Activated gamma-delta T cell treated with anti-CD3 and anti-CD28 coated beads, Interleukin-2, amount 50 U/mL, for 16 hours (primary cell): Measurements from ENCODE around the gene CSTB.

Experiments used
- DNase-seq: peaks from one replicate; pipeline ENCODE4 v3.0.0-alpha.2; 2020; ENCODE audit warnings: low read depth

CSTB gene

DNA sequence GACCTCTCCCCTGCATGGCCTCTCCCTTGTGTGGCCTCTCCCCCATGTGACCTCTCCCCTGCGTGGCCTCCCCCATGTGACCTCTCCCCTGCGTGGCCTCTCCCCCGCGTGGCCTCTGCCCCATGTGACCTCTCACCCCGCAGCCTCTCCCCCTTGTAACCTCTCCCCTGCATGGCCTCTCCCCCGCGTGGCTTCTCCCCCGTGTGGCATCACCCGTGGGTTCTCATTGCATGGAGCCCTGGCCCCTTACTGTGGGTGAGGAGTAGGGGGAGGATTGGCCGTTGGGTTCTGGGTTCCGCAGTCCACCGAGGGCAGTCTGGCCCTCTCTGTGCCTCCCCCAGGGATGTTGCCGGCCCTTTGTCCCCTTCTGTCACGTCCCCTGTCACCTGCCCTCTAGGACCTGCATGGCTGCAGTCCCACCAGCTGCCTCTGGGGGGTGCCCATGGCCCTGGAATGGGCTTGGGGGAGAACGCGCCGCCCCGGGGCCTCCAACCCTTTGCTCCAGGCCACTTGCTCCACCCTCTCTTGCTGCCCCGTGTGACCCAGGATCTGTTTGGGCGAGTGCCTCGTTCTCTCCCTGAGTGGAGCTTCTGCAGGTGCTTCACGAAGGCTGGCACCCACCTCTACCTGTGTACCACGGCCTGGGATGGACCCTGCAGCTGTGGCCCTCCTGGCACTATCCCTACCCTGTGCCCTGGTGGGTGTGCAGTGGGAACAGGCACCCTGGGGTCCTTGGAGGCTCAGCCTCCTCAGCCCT is 34.6 kb upstream of the CSTB start:
- peak; percentile 81 for DNase-seq

DNA sequence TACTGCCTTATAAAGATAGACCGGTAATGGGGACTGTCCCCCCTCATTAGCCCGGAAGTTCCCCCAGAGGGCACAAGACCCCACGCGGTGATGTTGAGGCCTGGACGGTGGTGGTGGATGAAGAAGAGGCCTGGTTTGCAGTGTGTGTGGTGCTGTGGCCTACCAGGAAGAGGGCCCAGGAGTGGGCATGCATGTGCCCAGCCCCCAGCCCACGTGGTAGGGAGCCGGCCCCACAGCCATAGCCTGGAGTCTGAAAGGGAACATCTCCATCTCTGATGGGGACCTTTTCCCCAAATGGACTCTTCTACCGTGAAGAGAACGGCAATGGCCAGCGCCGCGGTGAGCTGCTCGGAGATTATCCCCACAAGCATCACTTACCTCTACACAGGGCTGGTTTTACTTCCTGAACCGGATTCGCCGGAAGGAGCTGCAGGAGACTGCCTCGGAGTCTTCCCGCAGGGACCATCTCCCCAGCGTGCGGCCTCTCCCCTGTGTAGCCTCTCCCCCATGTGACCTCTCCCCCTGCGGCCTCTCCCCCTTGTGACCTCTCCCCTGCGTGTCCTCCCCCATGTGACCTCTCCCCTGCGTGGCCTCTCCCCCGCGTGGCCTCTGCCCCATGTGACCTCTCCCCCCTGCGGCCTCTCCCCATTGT is 33.9 kb upstream of the CSTB start:
- DNase-seq, result no peak

DNA sequence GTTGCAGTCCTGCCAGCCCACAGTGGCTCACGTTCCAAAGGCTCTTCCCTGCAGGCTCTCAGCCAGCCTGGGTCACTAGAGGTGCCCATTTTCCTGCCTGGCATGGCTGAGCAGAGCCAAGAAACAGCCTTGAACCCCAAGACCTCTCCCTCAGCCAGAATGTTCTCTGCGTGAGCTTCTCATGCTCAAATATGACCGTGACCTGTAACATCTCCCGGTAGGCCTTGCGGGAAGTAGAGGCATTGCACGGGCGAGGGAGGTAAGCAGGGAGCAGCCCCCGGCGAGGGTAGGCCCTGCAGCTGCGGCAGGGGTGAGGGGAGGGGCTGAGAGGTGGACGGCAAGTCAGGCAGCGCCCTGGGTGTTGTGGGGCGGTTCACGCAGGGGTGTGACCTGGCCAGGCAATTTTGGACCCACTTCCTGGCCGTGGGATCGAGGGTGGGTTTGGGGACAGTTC is 33.3 kb upstream of the CSTB start:
- DNase-seq, result no peak

DNA sequence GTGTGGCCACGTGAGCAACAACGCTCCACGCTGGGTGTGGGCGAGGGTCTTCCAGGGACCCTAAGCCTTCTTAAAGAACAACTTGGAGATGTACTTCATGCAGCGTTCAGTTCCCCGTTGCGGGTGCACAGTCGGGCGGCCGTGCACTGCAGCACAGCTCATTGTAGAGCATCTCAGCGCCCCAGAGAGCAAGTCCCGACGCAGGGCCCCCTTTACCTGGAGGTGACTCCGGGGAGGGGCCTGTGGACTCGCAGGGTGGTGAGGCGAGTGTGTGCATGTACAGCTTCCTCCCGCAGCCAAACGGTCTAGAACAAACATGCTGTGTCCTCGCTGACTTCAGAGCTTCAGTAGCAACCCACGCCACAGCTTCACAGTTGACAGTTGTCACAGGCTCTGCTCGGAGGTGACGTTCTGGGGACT is 32.7 kb upstream of the CSTB start:
- DNase-seq, result no peak

DNA sequence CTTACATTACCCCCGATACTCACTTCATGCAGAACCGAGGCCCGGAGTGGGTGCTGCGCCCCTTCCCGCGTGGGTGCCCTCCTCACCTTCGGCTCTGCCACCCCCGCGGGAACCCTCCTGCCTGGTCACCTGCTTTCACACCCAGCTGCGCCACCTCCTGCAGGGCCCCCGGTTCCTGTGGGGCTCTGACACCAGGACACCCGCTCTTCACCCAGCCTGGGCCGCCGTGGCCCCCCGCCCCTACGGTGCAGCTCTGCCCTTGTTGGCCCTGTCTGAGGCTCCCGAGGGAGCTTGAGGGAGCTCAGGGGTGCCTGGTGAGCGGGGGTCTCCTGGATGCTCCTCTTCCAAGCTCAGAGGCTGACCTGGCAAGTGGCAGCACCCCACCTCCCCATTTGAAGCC is 32.3 kb upstream of the CSTB start:
- no peak for DNase-seq

DNA sequence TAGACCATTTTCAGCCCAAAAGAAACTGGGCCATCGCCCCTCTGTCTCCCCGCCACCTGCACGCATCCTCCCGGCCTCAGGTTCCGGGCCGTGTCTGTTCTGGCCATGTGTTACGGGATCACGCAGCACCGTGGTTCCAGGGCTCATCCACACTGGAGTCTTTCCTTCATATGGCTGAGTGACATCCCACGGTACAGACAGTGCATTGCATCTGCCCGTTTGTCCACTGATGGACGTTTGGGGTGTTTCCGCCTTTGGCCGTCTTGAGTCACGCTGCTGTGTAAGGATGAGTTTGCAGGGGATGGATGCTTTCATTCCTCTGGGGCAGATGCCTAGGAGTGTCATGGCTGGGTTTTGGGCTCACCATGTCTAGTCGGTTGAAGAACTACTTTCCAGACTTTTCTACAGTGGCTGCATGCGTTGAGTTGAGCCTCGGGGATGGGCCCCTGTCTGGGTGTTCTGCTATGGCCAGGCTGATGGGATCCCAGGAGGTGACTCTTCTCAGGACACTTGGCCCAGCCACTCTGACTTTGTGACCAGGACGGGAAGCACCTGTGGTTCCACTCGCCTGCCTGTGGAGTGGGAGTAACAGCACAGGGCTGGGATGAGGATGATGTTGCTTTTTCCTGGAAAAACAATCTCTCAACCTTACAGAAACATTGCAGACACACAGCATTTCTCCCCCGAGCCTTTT is 30.1 kb upstream of the CSTB start:
- DNase-seq, result no peak

DNA sequence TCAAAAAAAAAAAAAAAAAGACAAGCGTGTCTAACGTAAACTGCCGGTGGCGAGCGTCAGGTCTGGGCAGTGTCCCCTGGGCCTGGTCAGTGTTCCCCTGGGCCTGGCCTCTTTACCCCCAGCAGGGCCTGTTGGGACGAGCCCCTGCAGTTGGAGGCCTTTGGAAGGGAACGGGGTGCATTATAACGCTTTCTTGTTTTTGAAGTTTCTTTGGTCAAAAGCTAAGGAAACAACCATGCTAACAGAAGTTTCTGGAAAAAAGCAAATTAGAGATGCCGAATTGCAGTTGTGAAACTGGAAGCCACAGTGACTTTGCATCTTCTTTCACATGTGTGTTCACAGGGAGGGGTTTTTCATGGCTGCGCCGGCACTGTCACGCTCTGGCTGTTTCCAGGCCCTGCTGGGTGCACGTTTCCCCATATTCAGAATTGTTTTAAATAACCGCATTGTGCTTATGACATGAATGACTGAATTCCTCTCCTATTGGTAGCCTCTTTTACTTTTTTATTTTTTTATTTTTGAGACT is 29.2 kb upstream of the CSTB start:
- DNase-seq, result no peak

DNA sequence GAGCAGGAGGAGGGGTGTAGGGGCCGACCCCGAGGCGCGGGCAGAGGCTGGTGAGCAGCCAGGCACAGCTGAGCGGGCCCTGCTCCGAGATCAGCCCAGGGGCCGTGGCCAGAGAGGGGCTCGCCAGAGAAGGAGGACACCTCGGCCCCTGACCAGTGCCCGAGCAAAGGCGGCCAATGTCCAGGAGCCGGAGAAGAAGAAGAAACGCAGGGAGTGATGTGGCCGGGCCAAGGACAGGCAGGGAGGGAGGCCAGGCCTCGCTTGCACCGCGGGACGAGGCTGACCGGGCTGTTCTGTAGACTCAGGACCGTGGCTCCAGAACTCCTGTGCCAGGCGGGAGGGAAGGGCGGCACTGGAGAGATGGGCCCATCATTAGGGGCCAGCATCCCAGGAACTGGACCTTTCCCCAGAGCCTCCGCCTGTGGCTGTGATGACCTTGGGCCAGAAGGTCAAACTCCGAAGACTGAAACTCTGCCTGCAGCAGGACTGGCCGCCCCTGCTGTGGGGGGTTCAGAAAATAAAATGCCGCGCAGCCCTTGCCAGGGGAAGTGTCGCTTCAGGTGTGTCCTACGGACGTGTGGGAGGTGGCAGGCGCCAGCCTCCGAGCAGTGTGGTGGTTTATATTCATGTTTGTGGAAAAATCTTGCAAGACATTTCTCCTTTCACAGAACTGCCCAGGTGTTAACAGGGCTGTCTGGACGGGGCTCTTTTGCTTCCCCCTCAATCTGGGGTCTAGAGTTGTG is 27.6 kb upstream of the CSTB start:
- DNase-seq, result no peak

DNA sequence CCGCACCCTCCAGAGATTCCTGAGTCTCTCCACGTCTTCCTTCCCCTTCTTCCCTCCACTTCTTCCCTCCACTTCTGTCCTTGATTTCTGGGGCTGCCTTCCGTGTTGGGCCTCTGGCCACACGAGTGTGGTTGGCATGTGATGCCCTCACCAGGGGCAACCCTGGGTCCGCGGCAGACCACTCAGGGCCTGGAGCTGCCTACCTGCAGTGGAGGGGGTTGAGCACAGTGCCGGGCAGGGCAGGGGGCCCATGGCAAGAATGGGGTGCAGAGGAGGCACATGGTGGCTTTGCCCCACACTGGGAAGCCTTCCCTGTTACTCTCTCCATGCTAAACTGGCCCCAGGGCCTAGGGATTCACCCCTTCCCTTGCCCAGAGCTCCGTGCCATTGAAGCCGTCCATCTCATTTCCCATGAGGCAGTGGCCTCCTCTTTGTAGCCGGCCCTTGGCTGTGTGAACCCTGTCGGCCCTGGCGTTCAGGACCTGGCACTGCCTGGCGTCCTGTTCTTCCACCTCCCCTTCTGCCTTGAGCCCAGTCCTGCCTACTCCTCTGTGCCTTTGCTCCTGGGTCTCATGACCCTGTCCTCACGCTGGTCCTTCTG is 26.7 kb upstream of the CSTB start:
- no peak for DNase-seq

DNA sequence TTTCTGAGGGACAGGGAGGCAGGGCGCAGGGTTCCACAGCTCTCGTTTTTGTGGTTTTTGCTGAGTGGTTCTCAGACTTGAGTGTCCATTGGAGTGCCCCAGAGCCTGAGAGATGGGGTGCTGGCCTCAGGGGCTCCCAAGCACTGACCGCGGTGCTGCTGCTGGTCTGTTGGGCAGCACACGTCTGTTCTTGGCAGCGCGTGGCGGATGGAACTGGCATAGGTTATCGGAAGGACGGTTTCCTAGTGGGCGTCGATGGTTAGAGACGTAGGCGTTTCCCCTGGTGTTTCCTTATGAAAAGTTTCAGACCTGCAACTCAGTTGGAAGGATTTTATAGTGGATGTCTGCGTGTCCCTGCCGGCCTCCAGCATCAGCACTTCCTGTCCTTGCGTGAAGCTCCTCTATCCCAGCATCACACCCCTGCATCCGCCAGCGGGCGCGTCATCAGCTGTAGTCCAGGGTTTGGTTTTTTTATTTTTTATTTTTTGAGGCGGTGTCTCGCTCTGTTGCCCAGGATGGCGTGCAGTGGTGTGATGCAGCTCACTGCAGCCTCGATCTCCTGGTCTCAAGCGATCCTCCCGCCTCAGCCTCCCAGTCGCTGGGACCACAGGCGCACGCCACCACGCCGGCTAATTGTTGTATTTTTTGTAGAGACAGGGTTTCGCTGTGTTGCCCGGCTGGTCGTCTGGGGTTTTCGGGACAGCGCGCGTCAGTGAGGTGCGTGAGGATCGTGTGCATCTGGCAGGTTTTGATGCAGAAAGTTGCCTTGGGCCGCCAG is 25.1 kb upstream of the CSTB start:
- DNase-seq, result no peak

DNA sequence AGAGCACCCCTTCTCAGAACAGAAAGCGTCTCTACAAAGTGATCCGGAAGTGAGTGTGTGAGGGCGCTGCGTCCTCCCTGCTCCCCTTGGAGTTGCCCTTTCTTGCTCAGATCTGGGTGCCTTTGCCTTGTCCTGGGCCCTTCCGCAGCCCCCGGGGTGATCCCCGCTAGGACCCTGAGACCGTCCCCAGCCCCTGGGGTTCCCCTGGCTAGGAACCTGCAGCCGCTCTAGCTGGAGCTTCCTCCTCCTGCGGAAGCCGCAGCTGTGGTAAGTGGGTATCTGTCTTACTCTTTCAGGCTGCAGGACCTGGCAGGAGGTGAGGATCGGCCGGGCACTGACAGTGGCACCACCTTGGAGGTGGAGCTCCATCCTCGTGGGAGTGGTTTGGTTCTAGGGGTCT is 24.5 kb upstream of the CSTB start:
- no peak for DNase-seq

DNA sequence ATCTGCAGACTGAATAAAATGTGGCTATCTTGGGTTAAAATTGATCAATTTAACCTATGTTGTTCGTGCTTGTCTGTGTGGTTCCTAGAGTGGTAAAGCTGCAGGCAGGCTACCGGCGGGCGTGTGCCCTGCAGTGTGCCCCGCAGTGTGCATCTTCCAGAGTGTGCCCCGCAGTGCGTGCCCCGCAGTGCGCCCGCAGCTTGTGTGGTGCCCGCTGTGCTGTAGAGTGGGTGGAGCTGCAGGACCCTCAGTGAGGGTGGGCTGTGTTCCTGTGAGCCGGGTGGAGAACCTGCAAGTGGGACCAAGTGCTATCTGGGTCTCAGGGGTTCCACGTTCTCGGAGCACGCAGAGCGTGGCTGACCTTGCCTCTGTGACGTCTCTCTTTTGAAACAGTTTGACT is 24.0 kb upstream of the CSTB start:
- no peak for DNase-seq

DNA sequence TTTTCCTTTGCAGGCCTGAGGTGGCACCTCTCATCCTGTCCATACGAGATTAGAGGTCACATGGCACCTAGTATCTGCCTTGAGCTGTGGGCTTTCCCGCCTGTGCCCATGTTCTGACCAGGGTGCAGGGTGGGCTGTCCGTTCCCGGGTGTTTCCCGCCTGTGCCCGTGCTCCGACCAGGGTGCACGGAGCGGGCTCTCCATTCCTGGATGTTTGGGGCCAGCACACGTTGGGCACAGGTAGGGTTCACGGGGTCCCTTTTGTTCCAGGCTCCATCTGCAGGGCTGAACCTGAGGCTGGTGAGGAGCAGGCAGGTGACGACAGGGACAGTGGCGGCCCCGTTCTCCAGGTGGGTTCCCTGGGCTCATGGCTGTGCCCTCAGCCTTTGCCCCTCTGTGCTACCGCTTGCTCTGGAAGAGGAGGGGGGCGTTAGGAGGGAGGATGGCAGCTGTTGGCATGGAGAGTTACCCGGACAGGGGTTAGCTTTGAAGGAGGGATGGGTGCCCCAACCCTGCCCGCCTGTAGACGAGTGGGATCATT is 23.3 kb upstream of the CSTB start:
- no peak for DNase-seq

DNA sequence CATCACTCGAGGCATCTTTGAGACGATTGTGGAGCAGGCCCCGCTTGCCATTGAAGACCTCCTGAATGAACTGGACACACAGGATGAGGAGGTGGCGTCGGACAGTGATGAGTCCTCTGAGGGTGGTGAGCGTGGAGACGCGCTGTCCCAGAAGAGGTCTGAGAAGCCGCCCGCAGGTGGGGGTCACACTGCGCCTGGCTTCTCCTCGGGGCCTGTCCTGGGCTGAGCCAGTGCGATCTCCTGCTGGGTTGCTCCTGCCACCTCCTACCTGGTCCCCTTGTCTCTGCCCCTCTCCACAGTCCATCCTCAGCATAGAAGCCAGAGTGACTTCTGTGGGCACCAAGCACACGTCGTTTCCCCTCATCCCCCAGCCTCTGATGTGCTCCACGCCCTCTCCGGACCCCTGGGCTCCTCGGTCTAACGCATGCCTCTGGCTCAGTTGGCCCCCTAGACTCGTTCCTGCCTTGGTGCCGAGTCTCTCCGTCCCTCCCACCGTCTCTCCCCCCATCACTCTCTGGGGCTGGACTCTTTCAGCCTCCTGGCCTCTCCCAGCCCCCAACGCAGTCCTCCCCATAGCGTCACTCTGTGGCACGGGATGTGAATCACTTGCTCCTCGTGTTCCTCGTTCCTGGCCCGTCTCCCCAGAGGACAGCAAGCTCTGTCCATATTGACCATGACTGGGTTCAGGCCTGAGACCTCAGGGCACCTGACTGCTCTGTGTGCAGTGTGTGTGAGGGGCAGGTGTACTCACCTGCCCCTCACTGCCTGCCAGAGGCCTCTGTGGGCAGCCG is 22.0 kb upstream of the CSTB start:
- DNase-seq, result no peak

DNA sequence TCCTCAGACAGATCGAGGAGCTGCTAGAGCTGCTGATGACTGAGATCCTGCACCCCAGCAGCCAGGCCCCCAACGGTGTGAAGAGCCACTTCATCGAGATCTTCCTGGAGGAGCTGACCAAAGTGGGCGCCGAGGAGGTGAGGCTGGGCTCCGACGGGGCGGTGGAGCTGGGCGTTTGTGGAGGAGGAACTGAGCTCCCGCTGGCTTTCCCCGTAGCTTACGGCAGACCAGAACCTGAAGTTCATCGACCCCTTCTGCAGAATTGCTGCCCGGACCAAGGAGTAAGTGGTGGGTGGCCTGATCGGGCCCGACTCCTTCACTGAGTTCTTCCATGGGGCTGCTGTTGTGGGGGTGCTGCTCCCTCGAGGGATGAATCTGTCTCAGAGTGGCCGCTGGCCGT is 21.3 kb upstream of the CSTB start:
- DNase-seq, result no peak

DNA sequence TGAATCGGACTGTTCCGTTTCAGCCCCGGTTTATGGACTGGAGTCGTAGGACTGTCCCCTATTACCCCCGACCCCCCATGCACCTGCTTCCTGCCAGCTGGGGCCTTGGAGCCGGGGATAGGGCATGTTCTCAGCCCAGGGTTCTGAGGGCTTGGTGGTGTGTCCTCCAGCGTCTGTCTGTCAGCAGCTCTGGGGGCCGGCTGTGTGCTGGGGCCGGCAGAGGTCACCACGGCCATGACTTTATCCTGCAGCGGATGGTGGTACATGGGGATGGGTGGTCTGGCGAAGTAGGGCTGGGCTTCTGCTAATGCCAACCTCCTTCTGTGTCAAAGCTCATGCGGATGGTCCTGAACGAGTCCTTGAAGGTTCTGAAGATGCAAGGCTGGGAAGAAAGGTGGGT is 18.7 kb upstream of the CSTB start:
- no peak for DNase-seq

DNA sequence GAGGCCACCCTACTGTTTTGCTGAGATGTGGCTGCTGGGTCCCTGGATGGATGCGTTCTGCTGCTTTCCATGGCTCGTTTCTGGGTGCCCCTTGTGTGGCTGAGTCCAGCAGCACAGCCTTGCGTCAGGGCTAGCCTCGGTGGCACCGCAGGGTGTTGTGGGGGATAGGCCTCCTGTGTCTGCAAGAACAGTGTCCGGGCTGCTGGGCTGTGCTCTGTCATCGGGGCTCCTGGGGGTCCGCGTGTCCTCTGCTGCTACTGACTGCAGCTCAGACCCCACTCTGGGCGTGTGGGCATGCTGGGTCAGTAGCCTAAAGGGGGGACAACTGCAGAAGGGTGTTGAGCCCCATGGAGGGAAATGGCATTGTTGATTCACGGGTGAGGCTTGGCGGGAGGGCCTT is 18.2 kb upstream of the CSTB start:
- no peak for DNase-seq

DNA sequence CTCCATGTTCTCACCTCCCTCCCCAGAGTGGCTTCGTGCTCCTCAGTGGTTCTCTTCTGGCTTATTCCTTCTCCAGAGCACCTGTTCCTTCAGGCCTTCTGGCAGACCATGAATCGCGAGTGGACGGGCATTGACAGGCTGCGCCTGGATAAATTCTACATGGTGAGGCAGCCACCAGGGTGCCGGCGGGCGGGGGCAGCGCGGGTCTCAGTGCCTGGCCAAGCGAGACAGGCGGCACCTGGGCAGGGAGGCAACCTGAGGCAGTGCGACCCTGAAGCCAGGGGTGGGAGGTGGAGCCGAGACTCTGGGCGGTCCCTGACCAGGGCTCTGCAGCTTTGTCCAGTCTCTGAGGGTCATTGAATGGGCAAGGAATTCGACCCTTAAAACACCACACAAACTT is 17.1 kb upstream of the CSTB start:
- DNase-seq, result no peak

DNA sequence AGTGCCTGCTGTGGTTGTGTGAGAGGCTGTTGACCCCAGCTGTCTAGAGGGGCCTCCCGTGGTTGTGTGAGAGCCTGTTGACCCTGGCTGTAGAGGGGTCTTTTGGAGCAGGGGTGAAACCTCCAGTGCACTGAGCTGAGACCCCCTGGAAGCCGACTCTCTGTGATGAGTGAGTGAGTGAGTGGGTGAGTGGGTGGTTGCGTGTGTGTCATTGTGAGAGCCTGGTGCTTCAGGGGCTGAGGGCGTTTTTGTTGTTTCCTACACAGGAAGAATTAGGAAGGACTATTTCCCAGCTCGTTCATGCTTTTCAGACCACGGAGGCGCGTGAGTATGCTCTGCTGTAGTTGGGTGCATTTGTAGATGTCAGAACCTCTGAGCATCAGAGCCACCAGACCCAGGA is 16.3 kb upstream of the CSTB start:
- no peak for DNase-seq

DNA sequence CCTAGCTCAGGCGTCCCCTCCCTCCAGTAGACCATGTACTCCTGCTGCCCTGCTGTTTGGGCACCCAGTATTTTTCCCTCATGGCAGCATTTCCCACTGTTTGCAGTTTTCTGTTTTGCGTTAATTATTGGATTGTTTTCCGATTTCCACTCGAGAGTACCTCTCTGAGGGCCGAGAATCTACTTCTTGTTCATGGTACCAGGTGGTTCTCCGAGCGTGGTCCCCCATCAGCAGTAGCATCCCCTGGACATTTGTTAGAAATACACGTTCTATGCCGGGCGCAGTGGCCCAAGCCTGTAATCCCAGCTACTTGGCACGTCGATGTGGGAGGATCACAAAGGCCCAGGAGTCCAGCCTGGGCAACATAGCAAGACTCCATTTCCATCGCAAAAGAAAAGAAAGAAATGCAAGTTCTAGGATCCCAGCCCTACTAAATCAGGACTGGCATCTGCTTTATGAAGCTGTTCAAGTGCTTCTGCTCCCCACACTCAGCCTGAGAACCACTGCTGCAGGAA is 14.0 kb upstream of the CSTB start:
- DNase-seq, result no peak
